Muscle of arm (tissue), 14 donors: Measurements from ENCODE around the gene OR2A42. TPM values are rescaled to one million over a fixed set of nuclear protein-coding genes. Genes with fewer than 3 reads are reported as not detected.
"Not testable (repeated sequence)": the region's sequence is repeated elsewhere in the genome, so short reads cannot be mapped to it uniquely, and the experiment has no call there.

ENCODE experiments used
- DNase-seq: peaks from one replicate; pipeline ENCODE4 v3.0.0-alpha.2; 2013
- long read RNA-seq, 11 donors: transcript quantifications; one replicate each; lab custom pipeline, GENCODE V29; 2026
- polyA plus RNA-seq, 12 donors: library from polyadenylated mRNA; unstranded; fragments of 120-200 nt; gene quantifications; one replicate each; pipeline ENCODE4 v1.2.1, GENCODE V29; 2013; ENCODE audit not compliant: insufficient read length in 12 of 12

OR2A42 gene
- 1 to 10 TPM in 2 of 12 donors, under 1 TPM in 8, not detected in 2; 0.07 to 1.3 (median 0.41) TPM for polyA plus RNA-seq
- long read RNA-seq, donor 1, partial matches to known transcripts = 0 of 1 reads
- long read RNA-seq, donor 1, other reads (novel, unspliced or antisense) = 0 of 1 reads
- long read RNA-seq, donor 2, partial matches to known transcripts = 0 of 1 reads
- long read RNA-seq, donor 2, other reads (novel, unspliced or antisense) = 0 of 1 reads
- long read RNA-seq, donor 3 = 0 reads
- long read RNA-seq, donor 4 = 0 reads
- long read RNA-seq, donor 5 = 0 reads
- long read RNA-seq, donor 6 = 0 reads
- long read RNA-seq, donor 7 = 0 reads
- long read RNA-seq, donor 8 = 0 reads
- long read RNA-seq, donor 9 = 0 reads
- long read RNA-seq, donor 10 = 0 reads
- long read RNA-seq, donor 11 = 0 reads

DNA sequence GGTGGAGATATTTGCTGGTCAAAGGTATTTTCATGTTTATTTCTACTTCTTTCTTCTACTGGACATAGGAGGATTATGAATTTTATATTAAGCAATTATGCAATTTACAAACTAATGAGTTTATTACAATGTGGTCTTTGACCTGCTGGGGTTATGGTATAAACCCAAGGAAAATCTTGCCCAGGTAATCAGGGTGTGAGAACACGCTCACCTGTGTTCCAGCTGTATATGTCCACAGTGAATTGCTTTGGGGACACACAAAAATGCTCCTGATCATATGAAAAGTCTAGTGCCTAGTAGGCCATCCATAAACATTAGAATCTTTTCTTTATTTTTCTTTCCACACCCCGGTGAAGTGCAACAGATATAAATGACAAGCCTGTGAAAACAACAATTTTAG lies at the start of gene OR2A42:
Gene OR2A42, minus strand, starts transcription at position 241 of the 400 bp plus-strand sequence. CDS start 6,762 bp downstream, outside the sequence.
- not testable (repeated sequence) for DNase-seq

GRCh38 chr7:144287171-144287784 lies 47.9 kb upstream of the OR2A42 start:
- DNase-seq = not testable (repeated sequence)

GRCh38 chr7:144283716-144284115 lies 44.3 kb upstream of the OR2A42 start:
- not testable (repeated sequence) for DNase-seq

- DNase-seq = not testable (repeated sequence)
Observed at GRCh38 chr7:144282490-144282889, 43.1 kb upstream of the OR2A42 start.

DNA sequence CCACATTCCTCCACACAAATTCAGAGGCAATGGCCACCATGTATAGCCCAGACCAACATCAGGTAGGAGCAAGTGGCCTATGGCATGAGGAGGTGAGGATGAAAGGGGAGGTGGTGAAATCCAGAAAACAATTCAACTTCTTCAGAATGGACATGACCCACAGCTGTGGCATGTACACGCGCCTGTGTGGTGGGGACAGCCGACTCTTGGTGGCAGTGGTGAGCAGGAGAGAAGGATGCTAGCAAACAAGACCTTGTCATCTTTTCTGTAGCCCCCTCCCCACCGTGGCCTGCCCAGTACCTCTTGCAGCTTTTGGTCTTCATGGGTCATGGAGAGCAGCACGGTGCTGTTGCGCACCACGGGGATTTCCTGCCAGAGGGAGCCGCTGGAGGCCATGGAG lies 42.6 kb upstream of the OR2A42 start:
- DNase-seq = not testable (repeated sequence)

- DNase-seq = not testable (repeated sequence)
Observed at GRCh38 chr7:144280010-144280409, 40.6 kb upstream of the OR2A42 start.

- not testable (repeated sequence) for DNase-seq
Observed at GRCh38 chr7:144275281-144275680, 35.9 kb upstream of the OR2A42 start.

GRCh38 chr7:144269188-144269587 lies 29.8 kb upstream of the OR2A42 start, which contains the start of gene CTAGE8:
TSS of gene CTAGE8 (minus strand) at chr7:144269288. CDS start at chr7:144269250, 38 bp downstream.
- DNase-seq = not testable (repeated sequence)

GRCh38 chr7:144264692-144265091 lies 25.3 kb upstream of the OR2A42 start, which contains the start of gene OR2A7:
TSS of gene OR2A7 (minus strand) at chr7:144264792. CDS start at chr7:144259628, 5,164 bp downstream.
- DNase-seq = not testable (repeated sequence)

DNA sequence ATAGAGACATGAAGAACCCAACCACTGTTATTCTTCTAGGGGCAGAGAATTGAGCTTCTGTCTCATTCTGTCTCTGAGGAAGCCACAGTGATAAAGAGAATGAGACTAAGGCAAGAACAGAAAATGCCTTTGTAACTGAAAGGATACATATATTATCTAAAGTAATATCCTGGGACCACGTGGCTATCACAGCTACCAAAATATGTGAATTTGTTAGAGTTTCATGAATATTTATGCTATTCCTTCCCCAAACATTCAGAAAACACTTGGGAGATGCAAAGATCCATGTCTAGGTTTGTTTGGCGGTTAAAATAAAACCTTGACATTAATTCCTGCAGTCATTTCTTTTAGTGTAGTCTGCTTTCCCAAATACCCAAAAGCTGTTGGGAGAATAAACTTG lies 22.7 kb upstream of the OR2A42 start:
- not testable (repeated sequence) for DNase-seq

- DNase-seq = not testable (repeated sequence)
Observed at GRCh38 chr7:144259067-144259466, 19.7 kb upstream of the OR2A42 start.

DNA sequence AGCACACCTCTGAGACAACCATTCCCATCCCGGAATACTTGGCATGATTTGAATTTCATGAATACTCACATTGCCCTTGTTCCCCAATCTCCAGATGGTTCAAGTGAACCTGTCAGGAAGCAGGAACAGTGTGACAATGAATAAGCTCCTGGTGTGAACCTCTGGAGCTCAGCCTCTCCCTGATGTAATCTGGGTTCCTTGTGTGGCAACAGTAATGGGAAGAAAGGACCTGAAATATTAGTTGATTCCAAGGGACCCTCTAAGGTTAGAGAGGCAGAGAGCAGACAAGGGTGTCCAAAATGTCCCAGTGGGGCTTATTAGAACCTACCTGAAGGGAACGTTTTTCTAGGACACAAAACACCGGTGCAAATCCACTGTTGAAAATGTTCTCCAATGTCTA lies 16.7 kb upstream of the OR2A42 start:
- no peak for DNase-seq

DNA sequence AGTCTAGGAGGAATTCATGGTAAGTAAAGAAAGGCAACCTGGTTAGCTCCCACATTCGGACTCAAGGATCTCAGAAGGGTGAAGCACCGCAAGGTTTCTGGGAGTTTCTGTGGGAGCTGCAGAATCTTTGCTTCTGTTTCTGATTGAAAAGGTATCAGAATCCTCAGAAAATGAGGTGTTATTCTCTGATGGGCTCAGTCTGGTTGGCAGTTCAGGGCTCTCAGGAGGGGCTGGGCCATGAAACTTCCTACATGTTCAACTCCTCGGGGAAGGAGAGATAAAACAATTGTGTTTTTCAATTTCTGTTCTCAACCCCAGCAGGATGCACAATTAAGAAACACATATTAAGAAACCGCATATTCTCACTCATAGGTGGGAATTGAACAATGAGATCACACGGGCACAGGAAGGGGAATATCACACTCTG lies 16.1 kb upstream of the OR2A42 start:
- no peak for DNase-seq

DNA sequence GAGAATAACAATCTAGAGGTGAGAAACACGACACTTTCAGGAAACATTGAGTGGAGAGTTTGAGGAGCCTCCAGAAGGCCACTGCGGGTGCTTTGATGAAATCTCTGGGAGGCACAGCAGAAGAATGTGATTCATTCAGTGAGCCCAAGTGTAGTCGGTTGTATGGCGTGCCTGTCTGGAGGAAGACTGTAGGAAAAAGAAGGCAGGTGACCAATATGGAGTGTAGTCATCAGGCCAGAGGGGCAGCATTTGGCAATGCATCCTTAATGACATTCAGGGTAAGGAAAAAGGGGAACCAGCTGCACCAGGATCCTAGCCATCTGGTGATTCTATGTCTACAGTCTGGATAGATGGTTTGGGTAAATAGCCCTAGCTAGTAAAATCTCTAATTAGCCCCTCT lies 12.9 kb upstream of the OR2A42 start:
- DNase-seq = not testable (repeated sequence)

- not testable (repeated sequence) for DNase-seq
Observed at GRCh38 chr7:144247674-144248330, 8.4 kb upstream of the OR2A42 start.

DNA sequence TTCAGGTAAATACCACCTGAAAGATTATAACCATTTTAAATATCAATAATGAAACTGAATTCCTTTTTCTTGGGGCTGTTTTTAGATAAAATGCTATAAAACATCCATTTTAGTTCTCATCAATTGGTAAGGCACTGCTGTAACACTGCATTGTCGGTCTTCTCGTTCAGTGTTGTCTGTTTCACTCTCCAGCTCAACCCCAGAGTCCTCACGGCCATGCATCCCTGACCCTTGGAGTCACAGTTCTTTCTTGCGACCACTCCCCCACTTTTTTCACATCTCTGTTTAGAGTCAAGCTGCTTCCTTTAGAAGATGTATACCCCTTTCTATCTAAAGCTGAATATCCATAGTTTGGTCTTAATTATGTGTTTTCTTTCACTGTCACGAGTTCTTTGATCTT lies 7.6 kb upstream of the OR2A42 start:
- DNase-seq = not testable (repeated sequence)

DNA sequence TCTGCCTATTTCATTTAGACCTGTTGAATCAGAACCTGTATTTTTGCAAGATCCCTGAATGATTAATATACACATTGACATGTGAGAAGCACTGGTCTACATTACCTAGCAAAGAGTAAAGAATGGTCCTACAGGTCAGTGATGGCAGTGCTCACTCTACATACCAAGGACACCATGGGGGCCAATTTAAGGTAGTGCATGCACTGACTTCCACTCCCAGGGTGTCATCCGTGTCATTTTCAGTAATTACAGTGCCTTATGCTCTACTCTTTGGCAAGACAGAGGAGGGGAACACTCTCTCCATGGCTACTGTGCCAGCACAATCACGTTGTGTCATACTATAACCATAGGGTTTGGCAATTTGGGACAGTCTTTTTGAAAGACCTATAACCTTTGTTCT lies 6.0 kb upstream of the OR2A42 start:
- not testable (repeated sequence) for DNase-seq

DNA sequence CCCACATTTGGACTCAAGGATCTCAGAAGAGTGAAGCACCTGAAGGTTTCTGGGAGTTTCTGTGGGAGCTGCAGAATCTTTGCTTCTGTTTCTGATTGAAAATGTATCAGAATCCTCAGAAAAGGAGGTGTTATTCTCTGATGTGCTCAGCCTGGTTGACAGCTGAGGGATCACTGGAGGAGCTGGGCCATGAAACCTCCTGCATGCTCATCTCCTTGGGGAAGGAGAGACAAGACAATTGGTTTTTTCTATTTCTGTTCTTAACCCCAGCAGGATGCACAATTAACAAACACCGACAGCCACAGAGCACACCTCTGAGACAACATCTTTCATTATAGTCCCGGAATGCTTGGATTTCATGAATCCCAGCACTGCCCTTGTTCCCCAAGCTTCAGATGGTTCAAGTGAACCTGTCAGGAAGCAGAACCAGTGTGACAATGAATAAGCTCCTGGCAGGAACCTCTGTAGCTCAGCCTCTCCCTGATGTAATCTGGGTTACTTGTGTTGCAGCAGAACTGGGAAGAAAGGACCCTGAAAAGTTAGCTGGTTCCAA lies 799 bp downstream of the OR2A42 start:
- DNase-seq = not testable (repeated sequence)

DNA sequence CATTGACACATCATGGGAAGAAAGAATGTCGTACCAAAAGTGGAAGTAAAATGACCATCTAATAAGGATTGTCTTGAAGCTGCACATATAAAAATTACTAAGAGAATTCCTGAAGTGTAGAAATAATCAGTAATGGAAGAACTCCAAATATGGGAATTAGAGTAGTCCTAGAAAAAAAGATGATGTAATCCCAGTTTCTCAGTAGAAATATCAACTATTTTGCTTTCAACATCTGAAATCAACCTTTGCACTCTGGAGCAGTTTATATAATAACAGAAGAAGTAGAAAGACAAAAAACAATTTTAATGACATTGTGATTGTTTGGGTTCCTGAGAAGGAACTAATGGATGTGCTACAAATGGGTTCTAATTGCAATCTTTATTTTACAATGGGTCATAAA lies 6.4 kb downstream of the OR2A42 start:
- DNase-seq = not testable (repeated sequence)

GRCh38 chr7:144231027-144231426 lies 8.4 kb downstream of the OR2A42 start:
- not testable (repeated sequence) for DNase-seq

- not testable (repeated sequence) for DNase-seq
Observed at GRCh38 chr7:144228810-144229209, 10.6 kb downstream of the OR2A42 start.

DNA sequence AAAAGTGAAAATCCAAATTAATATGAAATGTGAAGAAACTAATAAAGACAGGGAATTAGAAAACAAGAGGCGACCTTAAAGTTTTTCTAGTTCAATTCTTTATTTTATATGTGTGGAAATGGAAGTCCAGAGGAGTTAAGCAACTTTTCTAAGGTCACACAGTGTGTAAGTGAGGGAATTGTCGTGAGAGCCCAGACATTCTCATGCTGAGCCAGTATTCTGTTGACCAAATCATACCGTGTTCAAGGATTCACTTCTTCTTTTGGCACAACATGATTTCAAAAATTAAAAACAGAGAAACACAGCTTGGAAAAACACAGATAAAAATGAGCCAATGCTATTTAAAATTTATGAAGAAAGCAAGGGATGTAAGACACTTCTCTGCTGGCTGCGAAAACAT lies 12.5 kb downstream of the OR2A42 start:
- not testable (repeated sequence) for DNase-seq
